GM12872 (cell line): ENCODE results near the gene COL4A2.

Source experiments
- TF ChIP-seq, protein P1 (sequence below): IDR thresholded peaks from 3 replicates; pipeline ENCODE4 v1.5.1; 2011; ENCODE audit warnings: low read depth, mild to moderate bottlenecking, low read length, moderate library complexity; ENCODE audit not compliant: insufficient read depth

The COL4A2 gene

DNA sequence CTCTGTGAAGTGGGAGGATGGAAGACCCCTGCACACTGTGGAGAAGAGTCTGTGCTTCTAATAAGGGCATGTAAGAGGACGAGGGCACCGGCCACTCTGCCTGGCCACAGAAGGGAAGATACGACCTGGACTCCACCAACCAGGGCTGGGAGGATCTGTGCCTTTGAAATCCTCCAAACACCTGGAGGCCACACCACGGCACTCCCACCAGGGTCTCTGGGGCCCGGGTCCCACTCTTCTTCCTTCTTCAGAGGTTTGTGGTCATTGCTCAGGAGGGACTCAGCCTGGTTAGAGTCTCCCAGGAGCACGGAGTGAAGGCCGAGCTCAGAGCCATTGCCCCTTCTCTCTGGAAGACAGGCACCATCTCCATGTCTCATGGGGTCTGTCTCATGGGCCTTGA lies 212.4 kb downstream of the COL4A2 start:
- TF ChIP-seq, protein P1, sequence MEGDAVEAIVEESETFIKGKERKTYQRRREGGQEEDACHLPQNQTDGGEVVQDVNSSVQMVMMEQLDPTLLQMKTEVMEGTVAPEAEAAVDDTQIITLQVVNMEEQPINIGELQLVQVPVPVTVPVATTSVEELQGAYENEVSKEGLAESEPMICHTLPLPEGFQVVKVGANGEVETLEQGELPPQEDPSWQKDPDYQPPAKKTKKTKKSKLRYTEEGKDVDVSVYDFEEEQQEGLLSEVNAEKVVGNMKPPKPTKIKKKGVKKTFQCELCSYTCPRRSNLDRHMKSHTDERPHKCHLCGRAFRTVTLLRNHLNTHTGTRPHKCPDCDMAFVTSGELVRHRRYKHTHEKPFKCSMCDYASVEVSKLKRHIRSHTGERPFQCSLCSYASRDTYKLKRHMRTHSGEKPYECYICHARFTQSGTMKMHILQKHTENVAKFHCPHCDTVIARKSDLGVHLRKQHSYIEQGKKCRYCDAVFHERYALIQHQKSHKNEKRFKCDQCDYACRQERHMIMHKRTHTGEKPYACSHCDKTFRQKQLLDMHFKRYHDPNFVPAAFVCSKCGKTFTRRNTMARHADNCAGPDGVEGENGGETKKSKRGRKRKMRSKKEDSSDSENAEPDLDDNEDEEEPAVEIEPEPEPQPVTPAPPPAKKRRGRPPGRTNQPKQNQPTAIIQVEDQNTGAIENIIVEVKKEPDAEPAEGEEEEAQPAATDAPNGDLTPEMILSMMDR = no peak

DNA sequence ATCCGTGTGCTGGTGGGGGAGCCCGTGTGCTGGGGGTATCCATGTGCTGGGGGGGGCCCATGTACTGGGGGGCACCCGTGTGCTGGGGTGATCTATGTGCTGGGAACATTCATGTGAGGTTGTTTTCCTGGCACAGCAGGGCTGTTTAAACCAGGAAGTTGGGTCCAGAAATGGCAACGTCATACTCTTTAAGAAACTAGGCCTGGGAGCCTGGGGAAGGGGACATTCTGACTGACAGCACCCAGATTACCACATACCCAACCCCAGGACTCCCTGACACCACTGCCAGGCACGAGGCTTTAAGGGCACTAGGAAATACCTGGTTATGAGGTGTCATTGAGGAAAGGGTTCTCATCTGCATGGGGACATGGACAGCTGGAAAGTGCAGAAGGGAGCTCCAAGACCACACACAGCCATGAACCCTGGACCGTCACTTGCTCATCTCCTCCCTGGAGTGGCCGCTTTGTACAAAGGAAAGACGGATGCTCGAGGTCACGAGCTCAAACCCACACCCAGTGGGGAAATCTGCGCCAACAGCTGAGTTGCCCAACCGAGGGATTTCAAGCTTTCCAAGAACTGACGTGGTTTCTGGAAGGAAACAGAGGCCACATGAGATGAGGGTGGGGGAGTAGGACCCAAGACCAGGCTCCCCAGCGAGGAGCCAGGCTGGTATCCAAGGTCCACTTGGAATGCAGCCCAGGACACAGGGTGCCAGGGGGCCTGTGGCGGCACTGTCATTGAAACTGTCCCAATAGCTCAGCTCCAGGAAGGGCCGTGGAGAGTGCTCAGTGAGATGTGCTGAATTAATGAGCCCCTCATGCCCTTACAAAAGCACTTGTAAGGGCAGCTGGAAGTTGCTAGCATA lies 213.6 kb downstream of the COL4A2 start:
- TF ChIP-seq, protein P1 = no peak

DNA sequence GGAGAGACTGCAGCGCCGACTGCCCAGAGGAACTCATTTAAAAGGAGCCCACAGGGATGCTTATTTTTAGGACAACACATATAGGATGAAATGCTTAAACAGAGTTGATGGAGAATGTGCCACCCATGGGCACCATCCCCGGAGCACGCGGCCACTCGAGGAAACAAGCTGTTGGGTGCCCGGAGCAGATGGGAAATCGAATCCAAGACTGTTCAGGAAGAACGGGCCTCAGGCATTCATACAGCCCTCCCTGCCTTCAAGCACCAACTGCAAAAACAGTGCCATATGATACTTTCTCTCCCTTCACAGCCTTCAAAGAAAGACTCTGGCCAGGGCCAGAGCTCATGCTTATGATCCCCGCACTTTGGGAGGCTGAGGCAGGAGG lies 214.2 kb downstream of the COL4A2 start:
- TF ChIP-seq, protein P1 = no peak

DNA sequence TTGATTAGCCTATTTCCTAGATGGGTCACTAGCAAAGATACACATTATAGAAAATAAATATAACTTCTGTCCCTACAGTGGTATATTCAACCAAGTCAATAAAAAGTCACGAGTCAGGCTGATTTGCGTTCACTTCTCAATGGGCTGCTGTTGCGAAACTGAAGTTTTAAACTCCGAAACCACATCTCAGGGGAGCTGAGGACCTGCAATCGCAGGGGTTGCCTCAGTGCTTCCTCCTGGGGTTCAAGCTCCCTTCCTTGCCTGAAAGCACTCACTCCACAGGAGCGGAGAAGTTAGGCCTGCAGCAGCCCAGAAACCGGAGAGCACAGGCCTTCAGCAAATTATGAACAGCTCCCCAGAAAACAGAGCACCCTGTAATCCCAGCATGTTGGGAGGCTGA lies 214.9 kb downstream of the COL4A2 start:
- TF ChIP-seq, protein P1 = no peak

DNA sequence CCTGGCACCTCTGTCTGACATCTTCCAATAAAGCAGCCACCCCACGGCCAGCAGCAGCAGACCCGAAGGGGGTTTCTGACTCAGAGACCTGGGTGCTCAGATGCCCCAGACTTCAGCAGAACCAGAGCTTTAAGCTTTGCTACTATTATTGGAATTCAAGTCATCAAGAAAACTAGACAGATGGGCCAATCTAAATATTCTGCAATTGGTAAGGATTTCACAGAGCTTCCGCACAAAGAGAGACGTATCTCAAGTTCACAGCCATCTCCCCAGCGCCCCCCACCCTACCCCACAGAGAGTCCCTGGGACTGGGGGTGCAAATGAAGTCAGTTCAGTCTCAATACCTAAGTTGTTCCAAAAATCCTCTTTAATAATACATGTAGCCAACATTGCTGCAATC lies 215.6 kb downstream of the COL4A2 start:
- TF ChIP-seq, protein P1 = no peak

DNA sequence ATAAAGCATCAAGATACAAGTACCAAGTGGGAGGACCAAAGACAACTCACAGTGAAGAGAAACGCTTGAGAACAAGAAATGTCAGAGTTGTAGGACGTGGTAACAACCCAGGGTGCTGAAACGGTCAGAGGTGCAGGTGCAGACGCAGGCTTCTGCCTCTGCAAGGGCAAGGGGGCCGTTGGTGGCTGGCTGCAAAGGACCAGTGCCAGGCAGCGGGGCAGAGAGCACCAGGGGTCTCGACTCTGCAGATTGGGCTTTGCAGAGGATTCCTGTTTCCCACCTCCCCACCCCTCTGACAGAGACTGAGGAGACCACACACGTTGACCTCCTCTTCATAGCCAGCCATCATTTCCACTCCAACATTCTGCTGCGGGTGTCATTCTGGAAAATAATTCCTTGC lies 216.1 kb downstream of the COL4A2 start:
- TF ChIP-seq, protein P1 = no peak

DNA sequence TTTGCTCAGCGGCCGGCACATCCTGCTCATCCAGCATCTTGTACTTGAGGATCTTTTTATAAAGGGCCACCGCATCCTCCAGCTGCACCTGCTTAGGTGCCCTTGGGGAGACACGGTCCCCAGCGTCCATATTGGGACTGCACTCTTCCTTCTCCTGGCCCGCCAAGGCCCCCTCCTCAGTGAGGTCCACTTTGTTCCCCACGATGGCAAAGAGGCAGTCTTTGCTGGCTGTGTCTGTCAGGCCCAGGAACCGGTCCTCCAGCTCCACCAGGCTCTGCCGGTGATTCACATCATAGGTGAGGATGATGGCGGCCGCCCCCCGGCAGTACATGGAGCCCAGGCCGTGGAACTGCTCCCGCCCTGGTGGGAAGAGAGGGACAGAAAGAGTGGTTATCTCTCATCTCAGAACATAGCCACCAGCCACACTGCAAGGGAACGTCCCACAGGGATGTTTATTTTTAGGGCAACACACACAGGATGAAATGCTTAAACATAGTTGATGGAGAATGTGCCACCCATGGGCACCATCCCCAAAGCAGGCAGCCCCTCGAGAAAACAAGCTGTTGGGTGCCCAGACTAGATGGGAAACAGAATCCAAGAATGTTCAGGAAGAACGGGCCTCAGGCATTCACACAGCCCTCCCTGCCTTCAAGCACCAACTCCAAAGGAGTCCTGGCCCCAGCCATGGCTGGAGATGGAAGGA lies 216.9 kb downstream of the COL4A2 start:
- TF ChIP-seq, protein P1 = no peak
